IPS DF 4.7 (cell line): ENCODE measurements around the gene GNG14.
"Not testable (repeated sequence)": the region's sequence is repeated elsewhere in the genome, so short reads cannot be mapped to it uniquely, and the experiment has no call there.

ENCODE experiments used
- DNase-seq: peaks from one replicate; pipeline ENCODE4 v3.0.0-alpha.2; 2013; ENCODE audit warnings: low spot score; ENCODE audit errors: extremely low read depth

GNG14 gene

DNA sequence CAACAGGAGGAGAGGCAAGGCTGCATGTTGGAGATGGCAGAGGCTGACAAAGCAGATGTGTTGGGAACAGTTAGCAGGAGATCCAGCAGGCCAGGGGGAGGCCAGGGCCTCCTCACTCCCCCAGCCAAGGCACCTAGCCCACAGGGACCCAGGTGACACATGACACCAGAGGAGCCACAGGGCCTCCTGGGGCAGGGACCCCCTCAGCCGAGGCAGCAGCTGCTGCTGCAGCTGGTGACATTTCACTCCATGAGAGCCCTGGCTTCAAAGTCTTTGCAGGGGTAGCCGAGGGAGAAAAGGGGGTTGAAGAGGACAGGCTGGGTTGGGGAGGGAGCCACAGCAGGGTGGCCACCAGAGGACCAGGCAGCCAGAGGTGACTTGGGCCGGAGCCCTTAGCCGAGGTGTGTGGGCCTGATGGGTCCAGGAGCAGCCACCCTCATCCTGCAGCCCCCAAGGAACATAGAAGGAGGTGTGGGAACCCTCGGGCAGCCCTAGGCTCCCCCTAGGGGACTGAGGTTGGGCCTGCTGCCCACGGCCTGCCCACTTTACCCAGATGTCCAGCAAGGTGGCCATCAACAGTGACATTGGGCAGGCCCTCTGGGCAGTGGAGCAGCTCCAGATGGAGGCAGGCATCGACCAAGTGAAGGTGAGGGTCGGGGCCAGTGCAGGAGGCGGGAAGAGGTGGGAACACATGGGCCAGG lies at the start of gene GNG14:
Gene GNG14, plus strand, starts transcription at position 503 of the 701 bp plus-strand sequence. Its CDS starts 51 bp downstream, at position 554.
- DNase-seq = no peak

DNA sequence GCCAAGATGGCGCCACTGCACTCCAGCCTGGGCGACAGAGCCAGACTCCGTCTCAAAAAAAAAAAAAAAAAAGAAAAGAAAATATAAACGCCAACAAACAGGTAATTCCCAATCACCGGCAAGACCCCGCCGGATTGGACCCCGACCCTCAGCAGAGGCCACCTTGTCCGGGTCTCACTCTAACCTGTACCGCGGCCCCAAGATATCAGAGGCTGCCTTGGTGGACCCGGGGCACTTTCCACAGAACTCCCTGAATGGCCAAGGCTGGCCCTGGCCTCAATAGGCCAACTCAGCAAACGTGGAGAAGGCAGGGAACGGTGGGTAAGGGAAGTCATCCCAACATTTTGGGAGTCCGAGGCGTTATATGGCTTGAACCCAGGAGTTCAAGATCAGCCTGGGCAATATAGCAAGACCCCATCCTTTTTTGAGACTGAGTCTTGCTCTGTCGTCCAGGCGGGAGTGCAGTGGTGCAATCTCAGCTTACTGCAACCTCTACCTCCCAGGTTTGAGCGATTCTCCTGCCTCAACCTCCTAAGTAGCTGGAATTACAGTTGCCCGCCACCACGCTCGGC lies 49.1 kb upstream of the GNG14 start:
- no peak for DNase-seq

- DNase-seq = no peak
These were observed 47.7 kb upstream of the GNG14 start for GRCh38 chr19:12639901-12640613.

DNA sequence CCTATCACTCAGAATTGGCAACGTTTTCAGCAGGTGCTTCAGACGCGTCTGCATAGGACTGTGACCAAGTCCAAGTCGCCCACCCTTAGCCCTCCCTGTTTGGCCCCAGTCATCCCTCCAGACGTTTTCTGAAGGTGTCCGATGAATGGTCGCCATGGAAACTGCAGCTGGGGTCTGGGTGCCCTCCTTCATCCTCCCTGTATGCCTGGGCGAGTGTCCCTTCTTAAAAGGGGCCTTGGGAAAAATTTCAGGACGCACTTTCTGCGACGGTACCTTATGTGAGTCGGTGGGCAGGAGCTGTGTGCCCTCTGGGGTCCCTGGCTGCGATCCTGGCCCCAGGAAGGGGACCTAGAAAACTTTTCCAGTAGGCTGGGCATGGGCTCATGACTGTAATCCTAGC lies 46.3 kb upstream of the GNG14 start:
- no peak for DNase-seq

GRCh38 chr19:12642506-12642905 lies 45.3 kb upstream of the GNG14 start:
- no peak for DNase-seq

- not testable (repeated sequence) for DNase-seq
These were observed 44.1 kb upstream of the GNG14 start for GRCh38 chr19:12643716-12644115.

GRCh38 chr19:12646551-12646950 lies 41.2 kb upstream of the GNG14 start:
- DNase-seq = no peak

DNA sequence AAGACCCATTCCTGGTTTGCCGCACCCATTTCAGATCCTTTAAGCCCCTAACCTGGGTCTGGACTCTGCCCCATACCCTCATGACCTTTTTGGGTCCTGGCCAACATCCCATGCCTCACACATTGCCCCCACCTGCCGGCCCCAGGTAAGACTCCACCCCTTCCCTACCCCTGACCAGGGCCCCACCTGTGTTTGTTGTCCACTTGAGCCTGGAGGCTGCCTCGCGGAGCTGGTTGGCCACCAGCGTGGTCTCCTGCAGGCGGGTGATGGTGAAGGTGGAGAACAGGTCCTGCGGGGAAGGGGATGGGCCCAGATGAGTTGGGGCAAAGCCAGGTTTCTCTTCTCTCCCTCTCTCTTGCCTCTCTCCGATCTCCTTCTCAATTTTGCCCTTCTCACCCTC lies 40.8 kb upstream of the GNG14 start:
- DNase-seq = no peak

GRCh38 chr19:12647490-12648071 lies 40.2 kb upstream of the GNG14 start:
- no peak for DNase-seq

DNA sequence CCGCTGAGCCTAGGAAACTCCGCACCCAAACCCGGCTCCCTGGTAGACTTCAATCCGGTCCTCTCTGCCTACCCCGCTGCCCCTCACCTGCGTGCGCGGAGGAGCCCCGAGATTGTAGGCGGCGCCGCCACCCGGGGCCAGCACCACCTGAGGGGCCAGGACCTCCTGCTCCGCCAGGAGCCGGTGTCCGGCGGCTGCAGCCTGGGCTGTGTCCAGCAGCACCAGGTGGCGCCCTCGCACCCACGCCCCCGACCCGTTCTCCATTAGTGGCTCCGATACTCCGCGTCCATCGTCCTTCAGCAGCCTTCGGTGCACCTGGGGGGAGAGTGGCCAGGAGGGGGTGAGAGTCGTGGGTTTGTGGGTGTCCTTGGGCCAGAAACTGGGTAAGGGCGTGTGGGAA lies 39.7 kb upstream of the GNG14 start:
- no peak for DNase-seq

DNA sequence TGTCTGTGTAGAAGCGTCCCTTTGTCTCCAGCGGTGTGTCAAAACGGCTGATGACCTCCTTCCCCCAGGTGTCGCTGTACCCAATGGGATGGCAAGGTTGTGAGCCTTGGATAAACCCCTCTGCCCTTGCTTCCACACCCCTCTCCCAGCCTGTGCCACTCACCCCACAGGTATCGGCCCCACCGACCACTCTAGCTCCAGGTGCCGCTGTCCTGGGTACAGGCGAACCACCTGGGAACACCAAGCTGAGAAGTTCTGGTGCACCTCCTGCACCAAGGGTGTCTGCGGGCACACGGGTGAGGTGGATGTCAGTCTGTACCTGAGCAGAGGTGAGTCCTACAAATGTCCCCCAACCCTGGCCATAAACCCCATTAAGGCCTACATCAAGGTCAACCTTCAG lies 37.9 kb upstream of the GNG14 start:
- no peak for DNase-seq

DNA sequence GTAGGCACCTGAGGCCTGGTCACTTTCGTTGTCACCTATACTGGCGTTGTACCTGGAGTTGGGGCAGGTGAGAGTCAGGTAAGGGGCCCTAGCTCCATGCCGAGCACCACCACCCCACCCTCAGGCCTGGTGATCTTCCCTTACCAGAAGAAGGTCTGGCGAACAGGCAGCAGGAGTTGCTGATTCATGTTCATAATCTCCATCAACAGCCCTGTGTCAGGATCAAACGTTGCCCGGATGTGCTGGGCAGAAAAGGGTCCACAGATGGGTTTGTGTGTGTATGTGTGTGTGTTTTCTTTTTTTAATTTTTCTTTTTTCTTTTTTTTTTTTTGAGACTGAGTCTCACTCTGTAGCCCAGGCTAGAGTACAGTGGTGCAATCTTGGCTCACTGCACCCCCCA lies 35.6 kb upstream of the GNG14 start:
- DNase-seq = no peak

DNA sequence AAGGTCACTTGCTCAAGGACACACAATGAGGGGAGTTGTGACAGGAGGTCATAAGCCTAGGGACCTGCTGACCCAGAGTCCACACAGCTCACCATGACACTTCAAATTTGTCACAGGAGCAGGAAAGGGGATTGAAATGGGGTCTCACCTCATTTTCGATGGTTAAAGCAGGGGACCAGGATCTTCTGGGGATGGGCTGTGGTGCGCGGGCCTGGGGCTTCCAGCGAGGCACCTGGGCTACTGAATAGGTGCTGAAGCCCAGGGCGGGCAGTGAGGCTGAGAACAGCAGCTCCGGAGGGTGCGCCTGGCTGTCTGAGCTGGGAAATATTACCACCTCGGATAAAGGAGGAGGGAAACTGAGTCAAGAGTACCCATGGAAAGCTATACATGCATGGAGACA lies 32.3 kb upstream of the GNG14 start:
- no peak for DNase-seq

DNA sequence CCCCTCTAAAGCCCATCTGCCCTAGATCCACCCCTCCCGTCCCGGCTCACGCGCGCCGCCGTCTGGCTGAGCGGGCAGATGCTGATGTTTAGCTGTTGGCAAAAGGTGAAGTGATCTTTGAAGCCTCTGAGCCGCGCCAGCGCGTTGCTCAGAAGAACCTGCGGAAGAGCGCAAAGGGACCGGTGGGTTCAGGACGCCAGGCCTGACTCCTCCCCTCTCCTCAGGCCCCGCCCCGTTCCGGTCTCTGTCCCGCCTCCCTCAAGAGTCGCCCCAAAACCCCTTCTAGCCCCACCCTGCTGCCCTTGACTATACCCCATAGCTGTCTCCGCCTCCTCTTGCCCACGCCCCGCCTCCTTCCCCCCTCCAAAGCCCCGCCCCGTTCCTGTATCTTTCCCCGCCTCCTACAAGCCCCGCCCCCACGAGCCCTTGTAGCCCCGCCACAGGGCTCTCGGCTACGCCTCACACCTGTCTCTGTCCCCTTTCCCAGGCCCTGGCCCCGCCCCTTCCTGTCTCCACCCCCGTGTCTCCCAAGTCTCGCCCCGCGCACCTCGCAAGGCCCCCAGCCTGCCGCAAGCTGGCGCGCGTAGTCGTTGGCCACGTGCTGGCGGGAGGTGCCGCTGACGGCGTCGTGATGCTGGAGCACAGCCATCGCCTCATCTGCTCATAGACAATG lies 30.8 kb upstream of the GNG14 start:
- DNase-seq = no peak

GRCh38 chr19:12657966-12658365 lies 29.8 kb upstream of the GNG14 start:
- no peak for DNase-seq

DNA sequence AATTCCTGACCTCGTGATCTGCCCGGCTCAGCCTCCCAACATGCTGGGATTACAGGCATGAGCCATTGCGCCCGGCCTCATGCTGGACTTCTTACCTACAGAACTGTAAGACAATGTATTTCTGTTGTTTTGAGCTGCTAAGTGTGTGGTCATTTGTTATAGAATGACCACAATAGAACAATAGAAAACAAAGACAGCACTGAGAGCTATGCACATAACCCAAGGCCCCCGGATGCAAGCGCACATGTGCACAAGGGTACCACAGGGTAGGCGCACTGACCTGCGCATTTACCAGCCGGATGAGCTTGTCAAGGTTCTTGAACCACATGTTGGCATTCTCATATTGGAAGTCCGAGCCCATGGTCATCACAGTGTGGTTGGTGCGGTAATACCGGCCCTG lies 26.8 kb upstream of the GNG14 start:
- DNase-seq = no peak

DNA sequence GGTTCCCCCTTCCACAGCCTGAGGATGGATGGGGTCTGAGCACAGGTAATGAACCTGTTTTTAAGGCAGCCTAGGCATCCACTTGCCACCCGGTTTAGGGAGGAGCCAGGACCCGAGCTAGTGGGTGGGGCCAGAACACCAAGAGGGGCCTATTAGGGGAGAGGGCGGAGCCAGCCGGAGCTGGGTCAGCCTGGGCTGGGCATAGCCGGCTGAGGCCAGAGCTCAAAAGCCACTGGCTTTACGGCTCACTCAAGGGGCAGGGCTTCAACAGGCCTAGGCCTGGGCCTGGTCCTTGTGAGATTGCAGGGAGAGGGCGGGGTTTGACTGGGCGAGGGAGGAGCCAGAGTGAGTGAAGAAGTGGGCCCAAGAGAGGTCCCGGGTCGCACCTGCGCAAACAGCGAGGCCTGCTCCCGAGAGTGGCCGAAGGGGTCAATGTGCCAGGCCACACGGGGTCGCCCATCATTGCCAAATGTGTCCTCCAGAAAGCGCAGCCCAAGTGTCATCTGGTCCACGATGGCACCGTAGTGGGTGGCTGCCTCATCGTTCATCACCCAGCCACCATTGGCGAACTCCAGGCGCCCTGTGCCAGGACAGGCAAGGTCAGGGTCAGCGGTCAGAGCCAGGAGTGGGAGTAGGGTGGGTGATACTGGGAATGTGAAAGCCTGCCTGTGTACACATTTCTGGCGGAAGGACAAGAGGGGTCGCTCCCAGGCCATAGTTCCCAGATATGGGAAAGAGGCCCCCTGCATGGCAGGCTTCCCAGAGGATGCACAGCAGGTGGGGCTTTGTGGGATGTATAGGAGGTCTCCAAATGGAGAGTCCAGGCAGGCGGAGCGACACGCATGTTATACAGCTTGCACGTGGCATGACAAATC lies 23.2 kb upstream of the GNG14 start:
- peak; percentile 83 for DNase-seq

- DNase-seq = no peak
These were observed 22.6 kb upstream of the GNG14 start for GRCh38 chr19:12665281-12665573.

- no peak for DNase-seq
These were observed 22.0 kb upstream of the GNG14 start for GRCh38 chr19:12665671-12666264.

- no peak for DNase-seq
These were observed 21.3 kb upstream of the GNG14 start, which contains the start of the genes MAN2B1 and WDR83 for GRCh38 chr19:12666265-12667048. Gene MAN2B1 (minus strand): TSS chr19:12666742. CDS start chr19:12666701, 41 bp downstream. Gene WDR83 (plus strand): TSS chr19:12666807. CDS start chr19:12669791, 2,984 bp downstream.
